Smooth muscle cell of bladder (primary cell): ENCODE measurements around the gene TXNIP. TPM values are rescaled to one million over a fixed set of nuclear protein-coding genes. Genes with fewer than 3 reads are reported as not detected.

Source experiments
- total RNA-seq: library from RNA; depleted of rRNA; stranded (reverse); fragments of >200 nt; gene quantifications from 2 replicates; pipeline ENCODE4 v1.2.3, GENCODE V29; 2014

TXNIP gene, protein sequence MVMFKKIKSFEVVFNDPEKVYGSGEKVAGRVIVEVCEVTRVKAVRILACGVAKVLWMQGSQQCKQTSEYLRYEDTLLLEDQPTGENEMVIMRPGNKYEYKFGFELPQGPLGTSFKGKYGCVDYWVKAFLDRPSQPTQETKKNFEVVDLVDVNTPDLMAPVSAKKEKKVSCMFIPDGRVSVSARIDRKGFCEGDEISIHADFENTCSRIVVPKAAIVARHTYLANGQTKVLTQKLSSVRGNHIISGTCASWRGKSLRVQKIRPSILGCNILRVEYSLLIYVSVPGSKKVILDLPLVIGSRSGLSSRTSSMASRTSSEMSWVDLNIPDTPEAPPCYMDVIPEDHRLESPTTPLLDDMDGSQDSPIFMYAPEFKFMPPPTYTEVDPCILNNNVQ
- total RNA-seq, result 46.4 and 229 TPM in 2 replicates

DNA sequence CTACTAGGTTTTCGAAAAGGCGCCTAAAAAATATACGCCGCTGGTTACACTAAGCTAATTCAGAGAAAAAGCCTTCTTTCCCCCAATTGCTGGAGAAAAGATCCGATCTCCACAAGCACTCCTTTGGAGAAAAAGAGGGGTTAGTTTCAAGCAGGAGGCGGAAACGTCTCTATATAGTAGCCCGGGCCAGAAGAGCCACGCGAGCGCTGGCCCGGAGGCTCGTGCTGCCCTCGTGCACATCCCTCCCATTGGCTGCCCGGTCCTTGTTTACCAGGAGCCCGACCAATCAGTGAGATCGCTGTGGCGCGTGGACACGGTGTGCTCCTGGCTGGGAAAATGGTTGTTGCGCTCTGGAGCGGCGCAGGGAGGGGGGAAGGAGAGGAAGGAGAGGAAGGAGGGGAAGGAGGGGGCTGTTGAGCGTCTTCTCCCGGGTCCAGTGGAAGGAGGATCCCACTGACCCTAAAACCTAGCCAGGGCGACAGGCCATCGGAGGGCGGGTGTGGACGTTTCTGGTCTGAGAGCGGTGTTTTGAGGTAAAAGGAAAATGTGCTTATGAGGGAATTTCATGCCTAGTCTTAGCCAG, at the start of gene TXNIP:
Gene TXNIP, minus strand, starts transcription at position 147 of the 583 bp plus-strand sequence. CDS start 313 bp downstream, outside the sequence.

DNA sequence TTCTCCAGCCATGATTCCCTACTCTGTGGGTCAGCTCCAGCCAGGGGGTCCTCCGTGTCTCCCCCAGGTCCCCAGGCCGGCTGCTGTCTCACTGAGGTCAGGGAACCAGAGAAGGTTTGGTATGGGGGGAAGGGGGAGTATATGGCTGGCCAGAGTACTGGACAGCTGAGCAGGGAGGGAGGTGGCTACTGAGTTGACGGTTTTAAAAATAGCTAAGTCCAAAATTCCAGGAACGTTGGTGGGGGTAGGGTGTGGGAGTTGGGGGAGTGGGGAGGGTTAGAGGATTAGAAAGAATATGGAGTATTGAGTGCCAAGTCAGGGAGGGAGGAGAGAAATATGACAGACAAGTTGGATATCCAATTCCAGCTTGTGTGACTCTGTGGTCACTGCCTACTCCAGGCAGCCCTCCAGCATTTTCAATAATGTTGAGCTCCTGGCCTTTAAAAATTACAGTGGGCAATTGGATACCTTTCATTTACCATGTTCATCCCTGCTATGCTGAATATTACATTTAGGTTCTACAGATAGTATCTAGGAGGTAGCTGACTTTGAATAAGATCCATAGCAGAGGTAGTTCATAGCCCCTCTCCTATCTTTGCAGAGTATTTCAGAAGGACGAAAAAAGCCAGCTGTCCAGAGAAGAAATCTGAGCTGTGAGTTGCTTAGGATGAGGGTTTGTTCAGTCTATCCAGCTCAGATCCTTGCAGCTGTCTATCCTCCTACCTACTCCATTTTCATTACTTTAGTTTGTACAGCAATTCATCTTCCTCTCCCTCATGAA, 25.4 kb upstream of the TXNIP start, which contains the start of gene HJV:
Gene HJV, minus strand, starts transcription at position 114 of the 781 bp plus-strand sequence. CDS start 1,504 bp downstream, outside the sequence.

DNA sequence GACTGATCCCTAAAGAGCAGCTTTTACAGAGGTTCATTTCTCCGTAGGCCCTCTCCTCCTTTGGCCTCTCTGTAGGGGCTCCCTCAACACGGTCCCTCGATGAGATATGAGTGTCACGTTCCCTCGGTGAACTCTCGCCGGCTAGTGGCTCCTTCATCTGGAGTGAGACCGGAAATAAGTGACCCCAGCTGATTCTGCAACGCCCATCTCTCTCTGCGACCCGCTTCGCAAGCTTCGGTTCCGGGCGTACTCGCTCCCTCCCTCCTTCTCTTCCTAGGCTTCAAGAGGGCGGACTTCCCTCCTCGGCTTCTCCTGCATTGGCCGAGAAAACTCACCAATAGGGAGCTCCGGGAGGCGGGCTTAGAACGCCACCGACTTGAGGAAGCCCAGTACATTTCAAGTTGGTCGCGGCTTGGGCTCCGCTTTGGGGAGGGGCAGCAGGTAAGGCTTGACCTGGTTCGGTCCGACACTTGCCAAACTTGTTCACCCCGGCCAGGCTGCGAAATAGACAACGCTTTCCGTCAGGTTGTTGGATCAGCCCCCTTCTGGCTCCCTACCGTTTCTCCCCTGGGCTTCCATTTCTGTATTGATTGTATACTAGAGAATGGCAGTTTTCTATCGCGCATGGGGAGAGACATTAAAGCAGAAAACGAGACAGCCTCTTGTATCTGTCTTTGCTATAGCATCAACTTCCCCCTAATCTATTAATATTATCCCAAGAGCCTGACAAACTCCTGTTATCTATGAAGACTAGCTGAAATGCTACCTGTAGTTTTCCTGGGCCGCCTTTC, 31.9 kb downstream of the TXNIP start, which contains the start of the genes ANKRD34A and POLR3GL:
Gene ANKRD34A, minus strand, starts transcription at position 248 of the 791 bp plus-strand sequence. CDS start 2,816 bp downstream, outside the sequence.
Gene POLR3GL, plus strand, starts transcription at position 363 of the 791 bp plus-strand sequence. CDS start 10,176 bp downstream, outside the sequence.

DNA sequence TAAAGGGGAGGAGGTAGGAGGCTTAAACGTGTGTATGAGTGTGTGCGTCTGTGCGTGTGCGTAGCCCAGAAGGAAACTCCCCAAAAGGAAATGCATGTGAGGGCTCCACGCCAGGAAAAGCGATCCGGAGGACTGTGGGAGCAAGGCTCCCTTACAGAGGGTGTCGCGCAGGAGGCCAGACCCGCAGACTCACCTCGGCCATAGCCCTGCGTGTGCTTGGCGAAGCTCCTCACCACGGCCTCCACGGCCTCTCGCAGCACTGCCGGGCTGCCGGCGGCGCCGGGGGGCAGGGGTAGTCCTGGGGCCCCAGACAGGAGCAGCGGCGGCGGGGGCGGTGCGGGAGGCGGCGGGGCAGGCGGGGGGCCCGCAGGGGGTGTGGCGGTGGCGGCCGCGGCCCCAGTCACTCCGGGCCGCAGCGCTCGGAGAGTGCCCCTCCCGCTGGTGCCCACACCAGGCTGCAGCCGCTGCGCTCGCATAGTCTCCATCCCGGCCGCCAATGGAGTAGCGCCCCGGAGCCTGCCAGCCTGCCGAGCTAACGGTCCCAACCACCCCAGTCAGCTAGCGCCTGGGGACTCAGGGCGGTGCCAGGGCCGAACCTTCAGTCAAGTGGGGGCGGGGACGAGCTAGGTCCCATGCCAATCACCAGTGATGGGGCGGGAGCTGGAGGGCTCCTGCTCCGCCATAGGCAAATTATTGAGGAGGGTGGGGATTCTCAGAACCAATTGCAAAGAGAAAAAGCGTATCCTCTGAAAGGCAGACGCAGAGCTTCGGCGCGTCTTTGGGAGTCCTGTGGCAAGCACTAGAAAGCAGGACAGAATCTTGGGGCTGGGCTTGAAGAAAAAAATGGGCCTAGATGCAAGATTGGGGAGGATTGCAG, 38.7 kb downstream of the TXNIP start, which contains the start of gene LIX1L:
Gene LIX1L, minus strand, starts transcription at position 575 of the 877 bp plus-strand sequence. Its CDS starts 90 bp downstream, at position 485.

Other genes with a start within 250 kb of the TXNIP start
- 10.2 and 11.4 TPM in 2 replicates for gene RNF115, start 172.5 kb downstream of the TXNIP start, total RNA-seq
- 28.3 and 29.0 TPM in 2 replicates for gene POLR3C, start 172.4 kb downstream of the TXNIP start, total RNA-seq
- 2.4 and 2.7 TPM in 2 replicates for gene NUDT17, start 150.9 kb downstream of the TXNIP start, total RNA-seq
- gene PIAS3, start 137.5 kb downstream of the TXNIP start, total RNA-seq, result 4.3 and 4.8 TPM in 2 replicates
- 1.9 and 2.0 TPM in 2 replicates for gene ANKRD35, start 110.7 kb downstream of the TXNIP start, total RNA-seq
- 0.28 TPM in 2 replicates for gene ITGA10, start 86.5 kb downstream of the TXNIP start, total RNA-seq
- 24.9 and 26.4 TPM in 2 replicates for gene PEX11B, start 77.9 kb downstream of the TXNIP start, total RNA-seq
- gene RBM8A, start 69.1 kb downstream of the TXNIP start, total RNA-seq, result 90.9 and 108 TPM in 2 replicates
- gene LIX1L, start 38.6 kb downstream of the TXNIP start, total RNA-seq, result 10.2 and 15.6 TPM in 2 replicates
- 0.14 and 0.18 TPM in 2 replicates for gene ANKRD34A, start 32.0 kb downstream of the TXNIP start, total RNA-seq
- gene POLR3GL, start 31.9 kb downstream of the TXNIP start, total RNA-seq, result 15.9 and 18.9 TPM in 2 replicates
- not detected in 2 replicates for gene HJV, start 25.2 kb upstream of the TXNIP start, total RNA-seq
- gene NBPF10, start 148.2 kb upstream of the TXNIP start, total RNA-seq, result 1.4 and 2.5 TPM in 2 replicates
- 61.2 and 84.1 TPM in 2 replicates for gene NOTCH2NLA, start 232.4 kb upstream of the TXNIP start, total RNA-seq